Cardiac fibroblast (primary cell): ENCODE results near the gene TMEM161B.
"Not testable (repeated sequence)": the region's sequence is repeated elsewhere in the genome, so short reads cannot be mapped to it uniquely, and the experiment has no call there.

Experiments used
- DNase-seq, 2 donors: peaks; one replicate each; pipeline versions ENCODE4 v3.0.0 to v3.0.0-alpha.2; 2010; ENCODE audit warnings: low read depth in 2 of 2
- H3K4me3 ChIP-seq, 2 donors: replicated peaks in 1 of 2; 1 replicate in 1 of 2; 2 replicates in 1 of 2; pipeline ENCODE4 v1.5.1; 2011; ENCODE audit warnings: low read depth in 2 of 2, low read length in 2 of 2, mild to moderate bottlenecking in 2 of 2, moderate library complexity in 1 of 2
- CTCF ChIP-seq: IDR thresholded peaks from one replicate; pipeline ENCODE4 v1.5.1; 2011; ENCODE audit warnings: low read depth, mild to moderate bottlenecking, low read length, inconsistent platforms

Gene TMEM161B

GRCh38 chr5:88250010-88250409, 18.6 kb downstream of the TMEM161B start:
- no peak for DNase-seq
- no peak for TF ChIP-seq CTCF
- H3K4me3 ChIP-seq = no peak overlapping the region

- H3K4me3 ChIP-seq = no peak overlapping the region
- TF ChIP-seq CTCF = no peak
- DNase-seq = no peak
Measured at GRCh38 chr5:88248743-88249540, 19.7 kb downstream of the TMEM161B start.

GRCh38 chr5:88248094-88248493, 20.6 kb downstream of the TMEM161B start:
- TF ChIP-seq CTCF = no peak
- DNase-seq = no peak
- H3K4me3 ChIP-seq = no peak overlapping the region

GRCh38 chr5:88245893-88246244, 22.8 kb downstream of the TMEM161B start:
- DNase-seq = no peak
- TF ChIP-seq CTCF = no peak
- no peak overlapping the region for H3K4me3 ChIP-seq

DNA sequence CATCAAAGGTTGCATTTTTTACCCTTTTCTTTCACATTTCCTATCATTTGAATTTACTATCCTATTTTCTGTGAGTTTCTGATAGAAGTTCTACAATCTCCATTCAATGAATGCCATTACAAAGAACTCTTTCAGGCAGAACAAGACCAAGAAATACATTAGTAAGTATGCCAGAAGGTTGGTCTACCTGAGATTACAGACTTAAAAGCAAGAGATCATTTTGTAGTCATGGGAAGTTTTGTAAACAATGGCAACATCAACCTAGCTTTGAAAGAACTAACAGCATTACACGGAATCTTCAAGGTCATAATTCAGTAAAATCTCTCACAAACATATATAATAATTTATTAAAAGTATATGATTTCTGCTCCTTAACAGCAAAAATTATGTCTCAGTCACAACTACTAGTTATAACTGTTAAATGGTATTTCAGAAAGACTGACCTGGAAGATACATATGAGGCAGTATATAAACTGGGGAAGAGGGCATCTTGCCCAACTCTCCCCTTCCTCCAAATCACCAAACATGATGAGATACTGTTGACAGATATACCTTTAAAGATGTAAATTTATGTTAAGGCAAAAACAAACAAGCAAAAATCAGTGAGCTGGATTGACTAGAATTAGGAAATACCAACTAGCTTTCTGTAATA, 23.3 kb downstream of the TMEM161B start:
- H3K4me3 ChIP-seq = no peak overlapping the region
- no peak for TF ChIP-seq CTCF
- no peak for DNase-seq

DNA sequence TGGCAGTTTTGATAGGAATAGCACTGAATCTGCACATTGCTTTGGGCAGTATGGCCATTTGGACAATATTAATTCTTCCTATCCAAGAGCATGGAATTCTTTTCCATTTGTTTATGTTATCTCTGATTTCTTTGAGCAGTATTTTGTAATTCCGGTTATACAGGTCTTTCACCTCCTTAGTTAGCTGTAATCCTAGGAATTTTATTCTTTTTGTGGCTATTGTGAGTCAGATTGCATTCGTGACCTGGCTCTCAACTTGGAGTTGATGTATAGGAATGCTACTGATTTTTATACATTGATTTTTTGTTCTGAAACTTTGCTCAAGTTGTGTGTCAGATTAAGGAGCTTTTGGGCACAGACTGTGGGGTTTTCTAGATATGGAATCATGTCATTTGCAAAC, 24.0 kb downstream of the TMEM161B start:
- DNase-seq = no peak

GRCh38 chr5:88243493-88243892, 25.2 kb downstream of the TMEM161B start:
- not testable (repeated sequence) for H3K4me3 ChIP-seq, DNase-seq

More for the DNA sequence above, 24.0 kb downstream of the TMEM161B start:
- no peak overlapping the region for H3K4me3 ChIP-seq
- no peak for TF ChIP-seq CTCF
